ENCODE data around the gene SHC3. TPM values are rescaled to one million over a fixed set of nuclear protein-coding genes. Genes with fewer than 3 reads are reported as not detected.

SHC3 gene
- 10.9 and 36.8 TPM in 2 replicates for total RNA-seq (ENCODE audit: low replicate concordance)

DNA sequence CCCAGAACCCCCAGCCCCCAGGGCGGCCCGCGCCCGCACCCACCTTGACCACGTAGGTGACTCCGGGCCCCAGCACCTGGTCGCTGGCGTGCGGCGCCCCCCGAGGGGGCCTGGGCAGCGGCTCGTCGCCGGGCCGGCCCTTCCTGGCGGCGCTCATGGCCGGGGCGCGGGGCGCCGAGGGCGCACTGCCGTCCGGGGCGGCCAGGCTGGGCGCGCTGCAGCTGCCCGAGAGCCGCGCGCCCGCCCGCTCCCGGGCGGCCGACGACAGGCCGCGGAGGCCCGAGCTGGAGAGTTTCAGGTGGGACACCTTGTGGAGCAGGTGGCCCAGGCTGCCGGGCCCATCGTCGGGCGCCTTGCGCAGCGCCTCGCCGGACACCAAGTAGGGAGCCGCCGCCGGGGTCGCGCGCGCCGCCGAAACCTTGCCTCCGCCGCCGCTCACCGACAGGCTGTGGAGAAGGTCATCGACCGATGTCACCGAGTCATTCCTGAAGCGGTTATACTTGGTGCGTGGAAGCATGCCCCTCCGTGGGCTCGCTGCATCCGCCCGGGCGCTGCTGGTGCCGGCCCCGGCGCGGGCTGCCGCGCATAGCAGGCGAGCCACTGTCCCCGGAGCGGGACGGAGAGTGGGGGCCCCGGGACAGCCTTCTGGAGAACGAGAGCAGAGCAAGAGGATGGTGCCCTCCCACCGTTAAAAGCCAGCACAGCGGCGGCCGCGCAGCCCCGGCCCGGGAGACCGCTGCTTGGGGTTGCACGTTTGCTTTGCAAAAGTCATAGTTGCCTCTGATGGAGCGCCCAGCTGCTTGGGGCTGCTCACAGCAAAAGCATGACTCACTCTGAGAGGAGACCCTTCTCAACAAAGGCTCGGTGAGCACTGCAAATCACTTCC lies at the start of gene SHC3:
SHC3 (minus strand) TSS at position 875 of the 886 bp plus-strand sequence; CDS start at position 517, 358 bp downstream.

DNA sequence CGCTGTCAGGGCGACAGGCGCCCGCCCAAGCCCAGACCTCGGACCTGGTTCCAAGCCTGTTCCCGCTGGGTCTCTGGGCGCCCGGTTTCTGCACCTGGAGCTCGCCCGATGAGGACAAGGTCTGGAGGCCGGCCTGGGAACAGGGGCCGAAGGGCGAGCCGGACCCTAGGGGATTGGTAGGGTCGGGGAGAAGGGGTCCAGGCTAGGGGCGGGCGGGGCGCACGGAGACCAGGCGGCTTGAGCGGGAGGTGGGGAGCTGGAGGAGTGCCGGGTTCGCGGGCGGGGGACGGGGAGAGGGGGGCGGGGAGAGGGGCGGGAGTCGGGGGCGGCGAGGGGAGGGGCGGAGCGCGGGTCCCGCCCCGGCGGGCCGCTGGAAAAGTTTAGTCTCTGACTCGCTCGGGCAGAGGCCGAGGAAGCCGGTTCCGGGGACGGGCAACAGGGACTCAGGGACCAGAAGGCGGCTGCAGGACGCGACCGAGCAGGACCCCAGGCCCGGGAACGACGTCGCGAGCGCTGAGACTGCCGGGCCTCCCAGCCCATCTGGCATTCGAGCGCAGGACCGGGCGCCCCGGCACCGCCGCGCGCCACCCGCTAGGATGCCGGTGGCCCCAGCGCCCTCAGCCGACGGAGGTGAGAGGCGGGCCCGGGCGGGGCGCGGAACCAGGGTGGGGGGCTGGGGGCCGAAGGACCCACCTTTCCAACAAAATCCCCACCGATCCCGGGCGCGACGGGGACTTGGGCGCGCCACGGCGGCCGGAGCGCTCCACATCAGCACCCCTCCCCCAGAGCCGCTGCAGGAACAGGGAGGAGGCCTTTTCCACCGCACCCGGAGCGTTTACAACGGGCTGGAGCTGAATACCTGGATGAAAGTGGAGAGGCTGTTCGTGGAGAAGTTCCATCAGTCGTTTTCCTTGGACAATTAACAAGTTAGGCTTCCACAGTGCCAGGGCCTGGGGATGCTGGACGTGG lies 187.3 kb downstream of the SHC3 start, which contains the start of gene S1PR3:
S1PR3 (plus strand) TSS at position 403 of the 969 bp plus-strand sequence. CDS start 9,733 bp downstream, outside the sequence.

Other genes with a start within 250 kb of the SHC3 start
- 6.6 and 46.5 TPM in 2 replicates for gene S1PR3, start 187.3 kb downstream of the SHC3 start, total RNA-seq (ENCODE audit: low replicate concordance)
- 45.9 and 50.5 TPM in 2 replicates for gene CKS2, start 132.4 kb upstream of the SHC3 start, total RNA-seq (ENCODE audit: low replicate concordance)
- gene SECISBP2, start 139.7 kb upstream of the SHC3 start, total RNA-seq (ENCODE audit: low replicate concordance), result 17.1 and 18.4 TPM in 2 replicates